ENCODE measurements around the gene SMYD5. TPM values are rescaled to one million over a fixed set of nuclear protein-coding genes. Genes with fewer than 3 reads are reported as not detected.

Gene SMYD5
- total and polyA plus RNA-seq, 2 experiments from 2014 or later = 15.0 to 20.1 TPM

DNA sequence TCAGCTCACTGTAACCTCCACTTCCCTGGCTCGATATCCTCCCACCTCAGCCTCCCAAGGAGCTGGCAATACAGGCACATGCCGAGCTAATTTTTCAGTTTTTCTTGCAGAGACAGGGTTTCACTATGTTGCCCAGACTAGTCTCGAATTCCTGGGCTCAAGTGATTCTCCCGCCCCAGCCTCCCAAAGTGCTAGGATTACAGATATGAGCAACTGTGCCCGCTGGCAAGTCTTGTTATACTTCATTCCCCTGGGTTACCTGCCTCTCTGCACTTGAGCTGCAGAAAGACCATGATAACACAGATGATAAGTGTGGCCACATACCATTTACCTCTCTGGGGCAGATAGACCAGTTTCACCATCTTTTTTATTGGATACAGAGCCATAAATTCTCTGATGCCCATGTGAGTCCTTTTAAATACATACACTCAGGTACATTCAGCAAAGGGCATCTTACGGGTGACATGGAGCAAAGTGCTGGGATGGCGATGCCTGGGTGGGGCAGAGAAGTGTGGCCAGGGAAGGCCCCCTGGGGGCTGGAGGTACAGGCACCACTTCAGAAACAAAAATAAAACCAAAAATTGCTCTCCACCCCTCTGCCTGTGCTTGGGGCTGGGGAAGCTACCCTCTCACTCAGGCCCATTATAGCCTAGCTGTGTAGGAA, 40.4 kb downstream of the SMYD5 start:
- Histone ChIP-seq H3K36me3 (ENCODE audit: low read depth) (peaks cover 29% of the 10 kb centered on the region), H3K4me2 (ENCODE audit: unreplicated experiment) (no peak overlapping the region), H3K4me1 (ENCODE audit: insufficient read depth) (no peaks in the 10 kb centered on the region), H3K9me3 (ENCODE audit: low read depth) (no peaks in the 10 kb centered on the region), H3K27ac (no peak overlapping the region), H3K79me2 (ENCODE audit: insufficient read depth) (no peaks in the 10 kb centered on the region), H2AFZ (no peak overlapping the region), H3F3A (ENCODE audit: insufficient read depth) (no peaks in the 10 kb centered on the region; the same call in 1 of the 2 replicates), H4K20me1 (ENCODE audit: insufficient read depth) (no peaks in the 10 kb centered on the region), H3K4me3 (no peak overlapping the region), H3K27me3 (replicated peaks; ENCODE audit: insufficient read depth) (no peaks in the 10 kb centered on the region), H3K9ac (no peak overlapping the region), H3K9me2 (ENCODE audit: insufficient read depth) (no peaks in the 10 kb centered on the region)
- in situ Hi-C loops (cut with MboI) = no loop called here
- TF ChIP-seq EZH2phosphoT487 (IDR thresholded peaks at IDR 0.05; ENCODE audit: insufficient read depth, low read depth) (no peak), EZH2 (IDR thresholded peaks at IDR 0.05; ENCODE audit: insufficient read depth, poor library complexity, severe bottlenecking) (no peak)
- no peak for DNase-seq
- 90 to 92% methylated on average over 7 of the region's 7 CpGs for WGBS, 2 experiments (ENCODE audit: low coverage in 1 of 2, low lambda C conversion rate in 2 of 2, missing lambda C conversion rate in 2 of 2)

GRCh38 chr2:73255007-73255644, 41.1 kb downstream of the SMYD5 start:
- H3K79me2 ChIP-seq (ENCODE audit: insufficient read depth) = no peaks in the 10 kb centered on the region
- H3K9me3 ChIP-seq (ENCODE audit: low read depth) = no peaks in the 10 kb centered on the region
- H4K20me1 ChIP-seq (ENCODE audit: insufficient read depth) = no peaks in the 10 kb centered on the region
- H3K27me3 ChIP-seq (replicated peaks; ENCODE audit: insufficient read depth) = no peaks in the 10 kb centered on the region
- no peak for DNase-seq
- 50 to 55% methylated on average over 4 of the region's 4 CpGs for WGBS, 2 experiments (ENCODE audit: low coverage in 1 of 2, low lambda C conversion rate in 2 of 2, missing lambda C conversion rate in 2 of 2)
- H3K4me1 ChIP-seq (ENCODE audit: insufficient read depth) = no peaks in the 10 kb centered on the region
- no peak overlapping the region for H3K4me3 ChIP-seq
- no peaks in the 10 kb centered on the region for H3K9me2 ChIP-seq (ENCODE audit: insufficient read depth)
- no peak overlapping the region for H3K9ac ChIP-seq
- no peaks in the 10 kb centered on the region; the same call in 1 of the 2 replicates for H3F3A ChIP-seq (ENCODE audit: insufficient read depth)
- H3K27ac ChIP-seq = no peak overlapping the region
- peaks cover 23% of the 10 kb centered on the region; the same call in 1 of the 2 replicates for H3K36me3 ChIP-seq (ENCODE audit: low read depth)
- in situ Hi-C loops (cut with MboI) = no loop called here
- no peak for TF ChIP-seq EZH2phosphoT487 (IDR thresholded peaks at IDR 0.05; ENCODE audit: insufficient read depth, low read depth)
- TF ChIP-seq EZH2 (IDR thresholded peaks at IDR 0.05; ENCODE audit: insufficient read depth, poor library complexity, severe bottlenecking) = no peak
- no peak overlapping the region for H2AFZ ChIP-seq
- no peak overlapping the region for H3K4me2 ChIP-seq (ENCODE audit: unreplicated experiment)

GRCh38 chr2:73255907-73256617, 42.0 kb downstream of the SMYD5 start:
- DNase-seq = no peak
- 33 to 43% methylated on average over 5 of the region's 5 CpGs for WGBS, 2 experiments (ENCODE audit: low coverage in 1 of 2, low lambda C conversion rate in 2 of 2, missing lambda C conversion rate in 2 of 2)
- in situ Hi-C loops (cut with MboI) = no loop called here

GRCh38 chr2:73256618-73256922, 42.5 kb downstream of the SMYD5 start:
- Histone ChIP-seq H3K27ac (no peak overlapping the region), H3K4me1 (ENCODE audit: insufficient read depth) (no peaks in the 10 kb centered on the region), H3K9ac (no peak overlapping the region), H3K36me3 (ENCODE audit: low read depth) (0 out of 2 replicates have a peak, but pooled peaks cover 18% of the 10 kb centered on the region), H2AFZ (no peak overlapping the region), H4K20me1 (ENCODE audit: insufficient read depth) (no peaks in the 10 kb centered on the region), H3K9me3 (ENCODE audit: low read depth) (no peaks in the 10 kb centered on the region), H3K4me3 (no peak overlapping the region), H3K9me2 (ENCODE audit: insufficient read depth) (no peaks in the 10 kb centered on the region), H3K79me2 (ENCODE audit: insufficient read depth) (no peaks in the 10 kb centered on the region), H3F3A (ENCODE audit: insufficient read depth) (no peaks in the 10 kb centered on the region; the same call in 1 of the 2 replicates), H3K27me3 (replicated peaks; ENCODE audit: insufficient read depth) (no peaks in the 10 kb centered on the region), H3K4me2 (ENCODE audit: unreplicated experiment) (no peak overlapping the region)
- in situ Hi-C loops (cut with MboI) = no loop called here
- 50 to 67% methylated on average over 1 of the region's 1 CpG for WGBS, 2 experiments (ENCODE audit: low coverage in 1 of 2, low lambda C conversion rate in 2 of 2, missing lambda C conversion rate in 2 of 2)
- DNase-seq = no peak
- no peak for TF ChIP-seq EZH2 (IDR thresholded peaks at IDR 0.05; ENCODE audit: insufficient read depth, poor library complexity, severe bottlenecking)
- TF ChIP-seq EZH2phosphoT487 (IDR thresholded peaks at IDR 0.05; ENCODE audit: insufficient read depth, low read depth) = no peak

More at GRCh38 chr2:73255907-73256617, 42.0 kb downstream of the SMYD5 start:
- Histone ChIP-seq H3K27ac (no peak overlapping the region), H3K4me2 (ENCODE audit: unreplicated experiment) (no peak overlapping the region), H4K20me1 (ENCODE audit: insufficient read depth) (no peaks in the 10 kb centered on the region), H3K9me2 (ENCODE audit: insufficient read depth) (no peaks in the 10 kb centered on the region), H3K36me3 (ENCODE audit: low read depth) (0 out of 2 replicates have a peak, but pooled peaks cover 18% of the 10 kb centered on the region), H3K79me2 (ENCODE audit: insufficient read depth) (no peaks in the 10 kb centered on the region), H3F3A (ENCODE audit: insufficient read depth) (no peaks in the 10 kb centered on the region; the same call in 1 of the 2 replicates), H3K4me1 (ENCODE audit: insufficient read depth) (no peaks in the 10 kb centered on the region), H3K9ac (no peak overlapping the region), H3K4me3 (no peak overlapping the region), H3K27me3 (replicated peaks; ENCODE audit: insufficient read depth) (no peaks in the 10 kb centered on the region), H2AFZ (no peak overlapping the region), H3K9me3 (ENCODE audit: low read depth) (no peaks in the 10 kb centered on the region)
- TF ChIP-seq EZH2 (IDR thresholded peaks at IDR 0.05; ENCODE audit: insufficient read depth, poor library complexity, severe bottlenecking) = no peak
